GM12864 (cell line): ENCODE results near the gene MCUR1.
"Not testable (repeated sequence)": the region's sequence is repeated elsewhere in the genome, so short reads cannot be mapped to it uniquely, and the experiment has no call there.

ENCODE experiments used
- DNase-seq: peaks from one replicate; pipeline ENCODE4 v3.0.0-alpha.2; 2011; ENCODE audit warnings: low read depth
- H3K4me3 ChIP-seq: 2 replicates; pipeline ENCODE4 v1.5.1; 2011; ENCODE audit warnings: mild to moderate bottlenecking, low read depth, low read length, control low read depth
- TF ChIP-seq, protein P1 (sequence below): IDR thresholded peaks from 2 replicates; pipeline ENCODE4 v1.5.1; 2011; ENCODE audit warnings: low read depth, mild to moderate bottlenecking, moderate library complexity, low read length, control low read depth, inconsistent platforms; ENCODE audit errors: missing control alignments

The MCUR1 gene, protein sequence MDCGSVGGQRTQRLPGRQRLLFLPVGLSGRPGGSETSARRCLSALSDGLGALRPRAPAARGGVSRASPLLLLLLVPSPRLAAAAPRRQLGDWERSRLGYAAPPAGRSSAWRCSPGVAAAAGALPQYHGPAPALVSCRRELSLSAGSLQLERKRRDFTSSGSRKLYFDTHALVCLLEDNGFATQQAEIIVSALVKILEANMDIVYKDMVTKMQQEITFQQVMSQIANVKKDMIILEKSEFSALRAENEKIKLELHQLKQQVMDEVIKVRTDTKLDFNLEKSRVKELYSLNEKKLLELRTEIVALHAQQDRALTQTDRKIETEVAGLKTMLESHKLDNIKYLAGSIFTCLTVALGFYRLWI

GRCh38 chr6:13814176-13814937 is at the start of gene MCUR1:
MCUR1 (minus strand) TSS chr6:13814557; CDS start chr6:13814429, 128 bp downstream.
- peak within 1 kb of the TSS; percentile 96 for H3K4me3 ChIP-seq
- TF ChIP-seq, protein P1, sequence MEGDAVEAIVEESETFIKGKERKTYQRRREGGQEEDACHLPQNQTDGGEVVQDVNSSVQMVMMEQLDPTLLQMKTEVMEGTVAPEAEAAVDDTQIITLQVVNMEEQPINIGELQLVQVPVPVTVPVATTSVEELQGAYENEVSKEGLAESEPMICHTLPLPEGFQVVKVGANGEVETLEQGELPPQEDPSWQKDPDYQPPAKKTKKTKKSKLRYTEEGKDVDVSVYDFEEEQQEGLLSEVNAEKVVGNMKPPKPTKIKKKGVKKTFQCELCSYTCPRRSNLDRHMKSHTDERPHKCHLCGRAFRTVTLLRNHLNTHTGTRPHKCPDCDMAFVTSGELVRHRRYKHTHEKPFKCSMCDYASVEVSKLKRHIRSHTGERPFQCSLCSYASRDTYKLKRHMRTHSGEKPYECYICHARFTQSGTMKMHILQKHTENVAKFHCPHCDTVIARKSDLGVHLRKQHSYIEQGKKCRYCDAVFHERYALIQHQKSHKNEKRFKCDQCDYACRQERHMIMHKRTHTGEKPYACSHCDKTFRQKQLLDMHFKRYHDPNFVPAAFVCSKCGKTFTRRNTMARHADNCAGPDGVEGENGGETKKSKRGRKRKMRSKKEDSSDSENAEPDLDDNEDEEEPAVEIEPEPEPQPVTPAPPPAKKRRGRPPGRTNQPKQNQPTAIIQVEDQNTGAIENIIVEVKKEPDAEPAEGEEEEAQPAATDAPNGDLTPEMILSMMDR, result peak; percentile 19
- DNase-seq, result peak; percentile 93

DNA sequence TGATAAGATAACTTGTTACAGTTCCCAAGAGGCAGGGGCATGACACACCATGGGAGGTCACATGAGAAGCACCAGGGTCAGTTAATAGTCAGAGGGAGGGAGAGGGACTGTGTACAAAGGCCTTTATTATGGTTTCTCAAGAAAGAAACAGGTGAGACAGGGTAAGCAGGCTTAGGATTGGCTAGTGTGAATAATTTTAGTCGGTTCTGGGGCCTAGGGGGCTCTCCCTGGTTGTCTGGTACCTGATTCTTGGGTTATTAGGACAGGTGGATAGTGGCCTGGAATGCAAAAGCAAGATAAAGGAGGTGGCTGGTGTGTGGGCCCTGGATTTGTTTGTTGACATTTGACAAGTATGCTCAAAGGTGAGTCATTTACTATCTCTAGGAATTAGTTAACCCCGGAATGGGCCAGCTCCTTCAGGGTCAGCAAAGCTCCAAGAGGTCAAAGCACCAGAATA is 49.4 kb upstream of the MCUR1 start:
- no peak for DNase-seq
- no peak overlapping the region for H3K4me3 ChIP-seq
- TF ChIP-seq, protein P1, result no peak

- H3K4me3 ChIP-seq, DNase-seq: not testable (repeated sequence)
Observed at GRCh38 chr6:13860556-13861185, 46.3 kb upstream of the MCUR1 start.

DNA sequence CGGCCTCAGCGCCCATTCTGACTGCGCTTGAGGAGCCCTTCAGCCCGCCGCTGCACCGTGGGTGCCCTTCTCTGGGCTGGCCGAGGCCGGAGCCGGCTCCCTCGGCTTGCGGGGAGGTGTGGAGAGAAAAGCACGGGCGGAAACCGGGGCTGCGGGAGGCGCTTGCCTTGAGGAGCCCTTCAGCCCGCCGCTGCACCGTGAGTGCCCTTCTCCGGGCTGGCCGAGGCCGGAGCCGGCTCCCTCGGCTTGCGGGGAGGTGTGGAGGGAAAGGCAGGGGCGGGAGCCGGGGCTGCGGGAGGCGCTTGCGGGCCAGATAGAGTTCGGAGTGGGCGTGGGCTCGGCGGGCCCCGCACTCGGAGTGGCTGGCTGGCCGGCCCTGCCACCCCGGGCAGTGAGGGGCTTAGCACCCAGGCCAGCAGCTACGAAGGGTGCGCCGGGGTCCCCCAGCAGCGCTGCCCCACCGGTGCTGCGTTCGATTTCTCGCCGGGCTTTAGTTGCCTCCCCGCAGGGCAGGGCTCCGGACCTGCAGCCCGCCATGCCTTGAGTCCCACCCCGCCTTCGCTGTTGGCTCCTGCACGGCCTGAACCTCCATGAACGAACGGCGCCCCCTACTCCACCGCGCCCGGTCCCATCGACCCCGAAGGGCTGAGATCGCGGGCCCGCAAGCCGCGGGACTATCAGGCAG is 45.7 kb upstream of the MCUR1 start:
- DNase-seq, result no peak
- TF ChIP-seq, protein P1, result no peak
- H3K4me3 ChIP-seq, result no peak overlapping the region; the same call in 1 of the 2 replicates

GRCh38 chr6:13854716-13855250 is 40.4 kb upstream of the MCUR1 start:
- DNase-seq, result no peak
- TF ChIP-seq, protein P1, result no peak
- no peak overlapping the region for H3K4me3 ChIP-seq

- DNase-seq, result no peak
- TF ChIP-seq, protein P1, result no peak
- H3K4me3 ChIP-seq, result no peak overlapping the region
Observed at GRCh38 chr6:13853871-13854270, 39.5 kb upstream of the MCUR1 start.
